Activated naive CD8-positive, alpha-beta T cell treated with anti-CD3 and anti-CD28 coated beads, Interleukin-2, amount 50 U/mL, for 24 hours (primary cell): ENCODE data around the gene FAT4.

Experiments
- ATAC-seq: fragments of 150-1000 bp; cut with Tn5 transposase; one replicate; pipeline ENCODE4 v1.10.0; 2021
- DNase-seq: peaks from one replicate; pipeline ENCODE4 v3.0.0; 2021
- H3K27ac Mint-ChIP-seq: one replicate; pipeline ENCODE4 v1.8.0; 2021; ENCODE audit warnings: mild to moderate bottlenecking, mixed read lengths
- H3K27me3 Mint-ChIP-seq: one replicate; pipeline ENCODE4 v1.8.0; 2021; ENCODE audit warnings: mixed read lengths
- H3K36me3 Mint-ChIP-seq: one replicate; pipeline ENCODE4 v1.8.0; 2021; ENCODE audit warnings: low read depth, mixed read lengths
- H3K4me1 Mint-ChIP-seq: one replicate; pipeline ENCODE4 v1.8.0; 2021; ENCODE audit warnings: mixed read lengths
- H3K4me3 Mint-ChIP-seq: one replicate; pipeline ENCODE4 v1.8.0; 2021; ENCODE audit warnings: mild to moderate bottlenecking, moderate library complexity, mixed read lengths
- H3K9me3 Mint-ChIP-seq: one replicate; pipeline ENCODE4 v1.8.0; 2021; ENCODE audit warnings: mixed read lengths

Gene FAT4

GRCh38 chr4:125344198-125344597, 29.4 kb downstream of the FAT4 start:
- no peak for DNase-seq
- H3K9me3 Mint-ChIP-seq: no peaks in the 10 kb centered on the region
- H3K4me3 Mint-ChIP-seq: no peak overlapping the region
- no peaks in the 10 kb centered on the region for H3K4me1 Mint-ChIP-seq
- H3K27me3 Mint-ChIP-seq: no peaks in the 10 kb centered on the region
- no peak for ATAC-seq
- H3K36me3 Mint-ChIP-seq: no peaks in the 10 kb centered on the region
- no peak overlapping the region for H3K27ac Mint-ChIP-seq

- H3K4me3 Mint-ChIP-seq: no peak overlapping the region
- H3K27ac Mint-ChIP-seq: no peak overlapping the region
- no peaks in the 10 kb centered on the region for H3K27me3 Mint-ChIP-seq
- DNase-seq (no peak), ATAC-seq (no peak)
- no peaks in the 10 kb centered on the region for H3K4me1 Mint-ChIP-seq
- no peaks in the 10 kb centered on the region for H3K36me3 Mint-ChIP-seq
- no peaks in the 10 kb centered on the region for H3K9me3 Mint-ChIP-seq
Measured at GRCh38 chr4:125346616-125347015, 31.9 kb downstream of the FAT4 start.

GRCh38 chr4:125350470-125351135, 35.8 kb downstream of the FAT4 start:
- DNase-seq (no peak), ATAC-seq (no peak)
- no peaks in the 10 kb centered on the region for H3K36me3 Mint-ChIP-seq
- no peak overlapping the region for H3K27ac Mint-ChIP-seq
- no peak overlapping the region for H3K4me3 Mint-ChIP-seq
- no peaks in the 10 kb centered on the region for H3K9me3 Mint-ChIP-seq
- H3K4me1 Mint-ChIP-seq: no peaks in the 10 kb centered on the region
- no peaks in the 10 kb centered on the region for H3K27me3 Mint-ChIP-seq

GRCh38 chr4:125352521-125352920, 37.8 kb downstream of the FAT4 start:
- Mint-ChIP-seq H3K36me3 (no peaks in the 10 kb centered on the region), H3K4me3 (no peak overlapping the region), H3K27ac (no peak overlapping the region), H3K9me3 (no peaks in the 10 kb centered on the region), H3K27me3 (no peaks in the 10 kb centered on the region), H3K4me1 (no peaks in the 10 kb centered on the region)
- DNase-seq: no peak
- no peak for ATAC-seq

GRCh38 chr4:125353131-125353530, 38.4 kb downstream of the FAT4 start:
- no peaks in the 10 kb centered on the region for H3K4me1 Mint-ChIP-seq
- no peaks in the 10 kb centered on the region for H3K27me3 Mint-ChIP-seq
- H3K4me3 Mint-ChIP-seq: no peak overlapping the region
- DNase-seq: no peak
- H3K36me3 Mint-ChIP-seq: no peaks in the 10 kb centered on the region
- no peaks in the 10 kb centered on the region for H3K9me3 Mint-ChIP-seq
- no peak overlapping the region for H3K27ac Mint-ChIP-seq
- ATAC-seq: no peak

GRCh38 chr4:125355791-125356190, 41.0 kb downstream of the FAT4 start:
- no peak for DNase-seq
- Mint-ChIP-seq H3K36me3 (no peaks in the 10 kb centered on the region), H3K4me3 (no peak overlapping the region), H3K27ac (no peak overlapping the region), H3K27me3 (no peaks in the 10 kb centered on the region), H3K4me1 (no peaks in the 10 kb centered on the region), H3K9me3 (no peaks in the 10 kb centered on the region)
- no peak for ATAC-seq

GRCh38 chr4:125357675-125358074, 42.9 kb downstream of the FAT4 start:
- H3K9me3 Mint-ChIP-seq: peaks cover 4% of the 10 kb centered on the region
- H3K4me1 Mint-ChIP-seq: no peaks in the 10 kb centered on the region
- no peak for DNase-seq
- H3K27me3 Mint-ChIP-seq: no peaks in the 10 kb centered on the region
- no peaks in the 10 kb centered on the region for H3K36me3 Mint-ChIP-seq
- no peak for ATAC-seq
- H3K4me3 Mint-ChIP-seq: no peak overlapping the region
- no peak overlapping the region for H3K27ac Mint-ChIP-seq

GRCh38 chr4:125358453-125358852, 43.7 kb downstream of the FAT4 start:
- H3K27ac Mint-ChIP-seq: no peak overlapping the region
- no peaks in the 10 kb centered on the region for H3K4me1 Mint-ChIP-seq
- no peak for DNase-seq
- peaks cover 4% of the 10 kb centered on the region for H3K9me3 Mint-ChIP-seq
- H3K36me3 Mint-ChIP-seq: no peaks in the 10 kb centered on the region
- no peak for ATAC-seq
- H3K27me3 Mint-ChIP-seq: no peaks in the 10 kb centered on the region
- H3K4me3 Mint-ChIP-seq: no peak overlapping the region

GRCh38 chr4:125359363-125359762, 44.6 kb downstream of the FAT4 start:
- Mint-ChIP-seq H3K4me1 (no peaks in the 10 kb centered on the region), H3K27ac (no peak overlapping the region), H3K4me3 (no peak overlapping the region), H3K36me3 (no peaks in the 10 kb centered on the region), H3K9me3 (peaks cover 4% of the 10 kb centered on the region), H3K27me3 (no peaks in the 10 kb centered on the region)
- DNase-seq (no peak), ATAC-seq (no peak)

- DNase-seq: no peak
- ATAC-seq: no peak
- H3K4me1 Mint-ChIP-seq: no peaks in the 10 kb centered on the region
- no peak overlapping the region for H3K4me3 Mint-ChIP-seq
- H3K9me3 Mint-ChIP-seq: peaks cover 4% of the 10 kb centered on the region
- no peak overlapping the region for H3K27ac Mint-ChIP-seq
- no peaks in the 10 kb centered on the region for H3K27me3 Mint-ChIP-seq
- H3K36me3 Mint-ChIP-seq: no peaks in the 10 kb centered on the region
Measured at GRCh38 chr4:125359960-125360634, 45.3 kb downstream of the FAT4 start.

- H3K4me3 Mint-ChIP-seq: no peak overlapping the region
- ATAC-seq (no peak), DNase-seq (no peak)
- no peaks in the 10 kb centered on the region for H3K36me3 Mint-ChIP-seq
- H3K27me3 Mint-ChIP-seq: no peaks in the 10 kb centered on the region
- H3K27ac Mint-ChIP-seq: no peak overlapping the region
- no peaks in the 10 kb centered on the region for H3K4me1 Mint-ChIP-seq
- peaks cover 4% of the 10 kb centered on the region for H3K9me3 Mint-ChIP-seq
Measured at GRCh38 chr4:125360727-125361126, 46.0 kb downstream of the FAT4 start.
